ENCODE results near the gene CAMK2B.

GRCh38 chr7:44176486-44176885 lies 148.9 kb downstream of the CAMK2B start:
- TF ChIP-seq, protein P1, sequence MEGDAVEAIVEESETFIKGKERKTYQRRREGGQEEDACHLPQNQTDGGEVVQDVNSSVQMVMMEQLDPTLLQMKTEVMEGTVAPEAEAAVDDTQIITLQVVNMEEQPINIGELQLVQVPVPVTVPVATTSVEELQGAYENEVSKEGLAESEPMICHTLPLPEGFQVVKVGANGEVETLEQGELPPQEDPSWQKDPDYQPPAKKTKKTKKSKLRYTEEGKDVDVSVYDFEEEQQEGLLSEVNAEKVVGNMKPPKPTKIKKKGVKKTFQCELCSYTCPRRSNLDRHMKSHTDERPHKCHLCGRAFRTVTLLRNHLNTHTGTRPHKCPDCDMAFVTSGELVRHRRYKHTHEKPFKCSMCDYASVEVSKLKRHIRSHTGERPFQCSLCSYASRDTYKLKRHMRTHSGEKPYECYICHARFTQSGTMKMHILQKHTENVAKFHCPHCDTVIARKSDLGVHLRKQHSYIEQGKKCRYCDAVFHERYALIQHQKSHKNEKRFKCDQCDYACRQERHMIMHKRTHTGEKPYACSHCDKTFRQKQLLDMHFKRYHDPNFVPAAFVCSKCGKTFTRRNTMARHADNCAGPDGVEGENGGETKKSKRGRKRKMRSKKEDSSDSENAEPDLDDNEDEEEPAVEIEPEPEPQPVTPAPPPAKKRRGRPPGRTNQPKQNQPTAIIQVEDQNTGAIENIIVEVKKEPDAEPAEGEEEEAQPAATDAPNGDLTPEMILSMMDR (IDR thresholded peaks at IDR 0.05; ENCODE audit: insufficient read depth, low read length, poor library complexity, severe bottlenecking), result no peak
- no peak for TF ChIP-seq EZH2phosphoT487 (conservative IDR thresholded peaks at IDR 0.05; ENCODE audit: low read length)
